ENCODE results near the gene INO80E. TPM values are rescaled to one million over a fixed set of nuclear protein-coding genes. Genes with fewer than 3 reads are reported as not detected.

INO80E gene
- total RNA-seq, 3 donors from 2014 or later (not counting 1 experiment from before 2014, with no cell fraction given), result 75.0 to 107 (median 99.5) TPM

DNA sequence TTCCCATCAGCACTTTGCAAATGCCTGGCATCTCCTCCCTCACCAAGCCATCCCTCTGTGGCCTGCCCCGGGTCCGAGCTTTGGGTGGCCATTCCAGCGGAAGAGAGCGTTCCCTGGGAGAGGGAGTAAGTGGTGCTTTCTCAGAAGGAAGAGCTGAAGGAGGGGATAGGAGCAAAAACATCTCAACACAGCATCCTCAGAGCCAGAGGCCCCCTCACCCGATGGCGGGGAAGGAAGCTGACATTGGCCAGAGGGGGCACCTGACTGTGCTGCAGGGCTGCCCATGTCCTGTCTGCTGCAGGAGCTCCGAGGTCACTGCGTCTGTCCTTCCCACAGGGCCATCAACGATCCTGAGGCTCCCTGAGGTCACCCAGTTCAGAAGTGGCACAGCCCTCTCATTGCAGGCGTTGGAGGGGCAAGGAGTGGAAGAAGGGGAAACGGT lies 35.5 kb downstream of the INO80E start:
- H3K36me3 ChIP-seq (ENCODE audit: control insufficient read depth, insufficient read depth, low read length), result no peaks in the 10 kb centered on the region
- 21% methylated on average over 7 of the region's 11 CpGs for WGBS (ENCODE audit: insufficient coverage)
- H3K27ac ChIP-seq (ENCODE audit: low read length), result no peak overlapping the region
- H3K4me3 ChIP-seq (ENCODE audit: low read length), result no peak overlapping the region
- no peaks in the 10 kb centered on the region for H3K9me3 ChIP-seq (ENCODE audit: control insufficient read depth, insufficient read depth, low read length)
- no peaks in the 10 kb centered on the region for H3K9me3 Mint-ChIP-seq
- H3K36me3 Mint-ChIP-seq, result no peaks in the 10 kb centered on the region
- no peak overlapping the region for H3K4me3 Mint-ChIP-seq
- no peak overlapping the region for H3K27ac Mint-ChIP-seq
- peaks cover 0 to 22% of the 10 kb centered on the region in 2 donors for H3K4me1 Mint-ChIP-seq
- TF ChIP-seq CTCF (IDR thresholded peaks at IDR 0.05), result no peak
- intact Hi-C loops (cut with micrococcal nuclease), result no loop called here
- DNase-seq (peak in 1 of 2 donors; percentile 11), ATAC-seq (no peak)
- H3K4me1 ChIP-seq (ENCODE audit: control insufficient read depth, insufficient read depth, low read length), result peaks cover 17% of the 10 kb centered on the region
- H3K27me3 ChIP-seq (ENCODE audit: control insufficient read depth, insufficient read depth, low read length), result peaks cover 25% of the 10 kb centered on the region
- peaks cover 32 to 34% of the 10 kb centered on the region in 2 donors for H3K27me3 Mint-ChIP-seq (ENCODE audit: low read depth in 2 of 2)

GRCh38 chr16:30032083-30032819 lies 36.2 kb downstream of the INO80E start:
- intact Hi-C loops (cut with micrococcal nuclease), result no loop called here
- H3K36me3 Mint-ChIP-seq, result no peaks in the 10 kb centered on the region
- Histone ChIP-seq H3K36me3 (ENCODE audit: control insufficient read depth, insufficient read depth, low read length) (no peaks in the 10 kb centered on the region), H3K27me3 (ENCODE audit: control insufficient read depth, insufficient read depth, low read length) (peaks cover 25% of the 10 kb centered on the region), H3K4me1 (ENCODE audit: control insufficient read depth, insufficient read depth, low read length) (peaks cover 17% of the 10 kb centered on the region), H3K4me3 (ENCODE audit: low read length) (no peak overlapping the region), H3K9me3 (ENCODE audit: control insufficient read depth, insufficient read depth, low read length) (no peaks in the 10 kb centered on the region), H3K27ac (ENCODE audit: low read length) (no peak overlapping the region)
- H3K9me3 Mint-ChIP-seq, result no peaks in the 10 kb centered on the region
- peak; percentile 66 to 69 (median 67) for ATAC-seq
- H3K27me3 Mint-ChIP-seq (ENCODE audit: low read depth in 2 of 2), result peaks cover 24 to 30% of the 10 kb centered on the region in 2 donors
- peak overlapping the region; percentile 50 for H3K4me3 Mint-ChIP-seq
- DNase-seq, result peak; percentile 41 to 85
- peak; percentile 67 for TF ChIP-seq CTCF (IDR thresholded peaks at IDR 0.05)
- 21% methylated on average over 11 of the region's 12 CpGs for WGBS (ENCODE audit: insufficient coverage)
- H3K4me1 Mint-ChIP-seq, result peaks cover 0 to 22% of the 10 kb centered on the region in 2 donors
- no peak overlapping the region for H3K27ac Mint-ChIP-seq

DNA sequence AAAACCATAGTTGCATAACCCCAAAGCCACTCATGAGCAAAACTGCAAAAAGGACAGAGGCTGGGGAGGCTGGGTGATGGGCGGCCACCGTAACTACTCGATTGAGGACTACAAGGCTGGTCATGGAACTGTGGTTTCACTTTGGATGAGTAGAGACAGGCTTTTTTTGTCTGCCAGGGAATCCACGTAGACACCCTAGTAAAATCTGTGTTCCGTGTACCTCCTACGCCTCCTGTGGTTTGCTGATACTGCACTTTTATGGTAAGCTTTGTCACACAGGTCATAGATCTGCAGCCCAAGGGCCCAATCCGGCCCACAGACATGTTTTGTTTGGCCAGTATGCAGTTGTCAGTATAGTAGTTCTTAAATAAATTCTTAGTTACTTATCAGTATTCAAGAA lies 37.2 kb downstream of the INO80E start:
- no peaks in the 10 kb centered on the region for H3K36me3 ChIP-seq (ENCODE audit: control insufficient read depth, insufficient read depth, low read length)
- H3K27ac ChIP-seq (ENCODE audit: low read length), result no peak overlapping the region
- no peak overlapping the region for H3K27ac Mint-ChIP-seq
- H3K9me3 Mint-ChIP-seq, result no peaks in the 10 kb centered on the region
- 68% methylated on average over 7 of the region's 7 CpGs for WGBS (ENCODE audit: insufficient coverage)
- DNase-seq (no peak), ATAC-seq (no peak)
- peaks cover 17% of the 10 kb centered on the region for H3K4me1 ChIP-seq (ENCODE audit: control insufficient read depth, insufficient read depth, low read length)
- no peak overlapping the region for H3K4me3 ChIP-seq (ENCODE audit: low read length)
- peaks cover 25% of the 10 kb centered on the region for H3K27me3 ChIP-seq (ENCODE audit: control insufficient read depth, insufficient read depth, low read length)
- no peak overlapping the region for H3K4me3 Mint-ChIP-seq
- TF ChIP-seq CTCF (IDR thresholded peaks at IDR 0.05), result no peak
- H3K9me3 ChIP-seq (ENCODE audit: control insufficient read depth, insufficient read depth, low read length), result no peaks in the 10 kb centered on the region
- no peaks in the 10 kb centered on the region for H3K36me3 Mint-ChIP-seq
- intact Hi-C loops (cut with micrococcal nuclease), result no loop called here
- H3K4me1 Mint-ChIP-seq, result peaks cover 0 to 16% of the 10 kb centered on the region in 2 donors
- H3K27me3 Mint-ChIP-seq (ENCODE audit: low read depth in 2 of 2), result peaks cover 14 to 20% of the 10 kb centered on the region in 2 donors
